Measurements from ENCODE around the gene NDUFAF2. TPM values are rescaled to one million over a fixed set of nuclear protein-coding genes. Genes with fewer than 3 reads are reported as not detected.

NDUFAF2 gene
- total and polyA plus RNA-seq, 10 of the 15 experiments (the other 5 are each of a cell fraction or from before 2014, with no cell fraction given), result 22.4 to 121 (median 65.3) TPM

GRCh38 chr5:61178702-61179101, 233.7 kb downstream of the NDUFAF2 start:
- H3K4me1 ChIP-seq (ENCODE audit: control insufficient read depth, insufficient read depth, low read length), result peaks cover 10% of the 10 kb centered on the region
- H2AFZ ChIP-seq (ENCODE audit: control insufficient read depth, low read depth, low read length), result no peak overlapping the region
- no peak overlapping the region for H3K9ac ChIP-seq (ENCODE audit: control insufficient read depth, insufficient read depth, low read length)
- ChIA-PET RAD21 (ENCODE audit: unreplicated experiment) (interaction anchor here (0.7 to 3.3 kb wide), 6 partner anchors 11 to 480 kb away, joined by 3 to 19 read pairs (median 3); no protein-coding TSS in a partner anchor), SMC1A (ENCODE audit: uncharacterized antibody, unreplicated experiment) (interaction anchor here (0.7 to 5.1 kb wide), 9 partner anchors 10 to 421 kb away, joined by 3 to 34 read pairs (median 5); partner anchors contain the start of gene ZSWIM6), CTCF (interaction anchor here (0.7 to 2.0 kb wide), 8 partner anchors 10 to 50 kb away, joined by 3 to 11 read pairs (median 4); no protein-coding TSS in a partner anchor), POLR2A (no interaction called here)
- no peak overlapping the region for H3K4me3 ChIP-seq
- H3K36me3 ChIP-seq (ENCODE audit: control insufficient read depth in 2 of 2, insufficient read depth in 2 of 2, low read length in 1 of 2), result no peaks in the 10 kb centered on the region
- H3K79me2 ChIP-seq (ENCODE audit: control insufficient read depth, insufficient read depth, low read length), result no peaks in the 10 kb centered on the region
- no TSS peak for BruUV-seq (replicated peaks)
- H3K27me3 ChIP-seq (replicated peaks in 1 of 2; ENCODE audit: control insufficient read depth in 2 of 2, insufficient read depth in 2 of 2, low read length in 1 of 2), result no peaks in the 10 kb centered on the region
- no peak for TF ChIP-seq ZBTB33 (IDR thresholded peaks at IDR 0.05)
- TF ChIP-seq, protein P1, sequence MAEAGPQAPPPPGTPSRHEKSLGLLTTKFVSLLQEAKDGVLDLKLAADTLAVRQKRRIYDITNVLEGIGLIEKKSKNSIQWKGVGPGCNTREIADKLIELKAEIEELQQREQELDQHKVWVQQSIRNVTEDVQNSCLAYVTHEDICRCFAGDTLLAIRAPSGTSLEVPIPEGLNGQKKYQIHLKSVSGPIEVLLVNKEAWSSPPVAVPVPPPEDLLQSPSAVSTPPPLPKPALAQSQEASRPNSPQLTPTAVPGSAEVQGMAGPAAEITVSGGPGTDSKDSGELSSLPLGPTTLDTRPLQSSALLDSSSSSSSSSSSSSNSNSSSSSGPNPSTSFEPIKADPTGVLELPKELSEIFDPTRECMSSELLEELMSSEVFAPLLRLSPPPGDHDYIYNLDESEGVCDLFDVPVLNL (IDR thresholded peaks at IDR 0.05; ENCODE audit: low read depth, low read length), result no peak
- TF ChIP-seq NFXL1 (IDR thresholded peaks at IDR 0.05; ENCODE audit: borderline replicate concordance), result no peak
- TF ChIP-seq RAD21 (IDR thresholded peaks at IDR 0.05; ENCODE audit: insufficient read depth, low read depth, low read length), result no peak
- TF ChIP-seq SIN3A (IDR thresholded peaks at IDR 0.05; ENCODE audit: low read depth, low read length), result no peak
- no peak for TF ChIP-seq HDAC6 (IDR thresholded peaks at IDR 0.05; ENCODE audit: unreplicated experiment)
- no peak for TF ChIP-seq GABPA (IDR thresholded peaks at IDR 0.05; ENCODE audit: low read depth)
- TF ChIP-seq TCF7 (IDR thresholded peaks at IDR 0.05; ENCODE audit: borderline replicate concordance), result no peak
- TF ChIP-seq, protein P2, sequence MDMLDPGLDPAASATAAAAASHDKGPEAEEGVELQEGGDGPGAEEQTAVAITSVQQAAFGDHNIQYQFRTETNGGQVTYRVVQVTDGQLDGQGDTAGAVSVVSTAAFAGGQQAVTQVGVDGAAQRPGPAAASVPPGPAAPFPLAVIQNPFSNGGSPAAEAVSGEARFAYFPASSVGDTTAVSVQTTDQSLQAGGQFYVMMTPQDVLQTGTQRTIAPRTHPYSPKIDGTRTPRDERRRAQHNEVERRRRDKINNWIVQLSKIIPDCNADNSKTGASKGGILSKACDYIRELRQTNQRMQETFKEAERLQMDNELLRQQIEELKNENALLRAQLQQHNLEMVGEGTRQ (IDR thresholded peaks at IDR 0.05; ENCODE audit: borderline replicate concordance, low read depth, low read length), result no peak
- TF ChIP-seq EGR1 (IDR thresholded peaks at IDR 0.05; ENCODE audit: borderline replicate concordance in 1 of 2, low read depth in 2 of 2, low read length in 2 of 2), result no peak
- no peak for TF ChIP-seq TARDBP (IDR thresholded peaks at IDR 0.05; ENCODE audit: borderline replicate concordance)
- in situ Hi-C loops (cut with MboI) (no loop called here), intact Hi-C loops (cut with micrococcal nuclease; ENCODE audit: unreplicated experiment) (no loop called here)
- WGBS (ENCODE audit: insufficient coverage, insufficient replicate concordance, low lambda C conversion rate, missing lambda C conversion rate), result 83% methylated on average over 4 of the region's 4 CpGs
- H3K9me3 ChIP-seq (replicated peaks; ENCODE audit: control insufficient read depth, insufficient read depth, low read length), result 0 out of 3 replicates have a peak, but pooled peaks cover 2% of the 10 kb centered on the region
- H3K27ac ChIP-seq (ENCODE audit: control insufficient read depth, insufficient read depth), result no peak overlapping the region
- H3K4me2 ChIP-seq (ENCODE audit: control insufficient read depth, insufficient read depth), result no peak overlapping the region
- DNase-seq (ENCODE audit: low read depth, low spot score) (no peak), FAIRE-seq (no peak), ATAC-seq (no peak)
- H4K20me1 ChIP-seq (ENCODE audit: control insufficient read depth, insufficient read depth), result no peaks in the 10 kb centered on the region
